Astrocyte of the hippocampus (primary cell): ENCODE results near the gene GALNT10.
A peak's percentile ranks its signal among the peaks of the same experiment; 100 is the strongest.

Source experiments
- DNase-seq: peaks from one replicate; pipeline ENCODE4 v3.0.0; 2011; ENCODE audit warnings: low read depth, low spot score

GALNT10 gene

GRCh38 chr5:154236536-154237375 is 46.2 kb downstream of the GALNT10 start:
- no peak for DNase-seq

DNA sequence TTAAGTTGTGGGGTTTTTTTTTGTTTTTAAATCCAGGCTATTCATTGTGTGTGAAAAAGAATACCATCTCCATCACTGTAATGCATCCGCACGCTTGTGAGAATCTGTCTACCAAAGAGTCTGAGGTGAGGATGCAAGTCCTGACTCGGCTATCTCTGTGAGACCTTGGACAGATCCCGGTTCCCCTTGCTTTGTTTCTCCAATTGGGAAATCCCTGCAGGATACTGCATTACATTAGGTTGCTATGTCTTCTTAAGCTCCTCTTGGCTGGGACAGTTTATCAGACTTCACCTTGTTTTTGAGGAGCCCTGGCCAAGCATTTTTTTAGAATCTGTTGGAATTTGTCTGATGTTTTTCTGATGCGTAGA is 46.8 kb downstream of the GALNT10 start:
- DNase-seq, result no peak

- DNase-seq, result no peak
These were observed 47.4 kb downstream of the GALNT10 start for GRCh38 chr5:154237946-154238345.

DNA sequence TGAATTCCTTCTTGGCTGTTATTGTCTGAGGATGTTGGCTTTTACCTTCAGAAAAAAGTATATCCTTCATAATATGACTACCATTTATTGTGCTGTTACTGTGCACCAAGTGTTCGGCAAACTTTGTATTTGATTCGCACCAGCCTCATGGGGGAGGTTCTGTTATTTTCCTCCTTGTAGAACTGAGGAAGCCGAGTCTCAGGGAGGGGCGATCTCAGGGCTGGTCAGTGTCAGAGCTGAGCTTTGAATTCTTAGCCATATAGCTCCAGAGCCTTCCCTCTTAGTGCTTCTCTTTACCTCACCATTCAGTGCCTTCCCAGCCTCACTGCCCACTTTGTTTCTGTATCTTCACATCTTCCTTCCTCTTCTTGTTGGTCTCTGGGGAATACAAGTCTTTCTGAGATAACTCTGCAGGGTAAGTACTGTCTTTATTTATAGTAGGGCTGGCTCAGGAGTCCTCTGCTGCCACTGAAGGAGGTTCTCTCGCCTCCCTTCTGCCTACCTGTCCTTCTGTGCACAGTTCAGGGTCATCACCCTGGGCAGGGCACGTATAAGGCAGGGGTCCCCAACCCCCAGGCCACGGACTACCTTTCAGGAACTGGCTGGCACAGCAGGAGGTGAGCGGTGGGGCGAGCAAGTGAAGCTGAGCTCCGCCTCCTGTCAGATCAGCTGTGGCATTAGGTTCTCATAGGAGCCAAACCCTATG is 48.4 kb downstream of the GALNT10 start:
- DNase-seq, result no peak

DNA sequence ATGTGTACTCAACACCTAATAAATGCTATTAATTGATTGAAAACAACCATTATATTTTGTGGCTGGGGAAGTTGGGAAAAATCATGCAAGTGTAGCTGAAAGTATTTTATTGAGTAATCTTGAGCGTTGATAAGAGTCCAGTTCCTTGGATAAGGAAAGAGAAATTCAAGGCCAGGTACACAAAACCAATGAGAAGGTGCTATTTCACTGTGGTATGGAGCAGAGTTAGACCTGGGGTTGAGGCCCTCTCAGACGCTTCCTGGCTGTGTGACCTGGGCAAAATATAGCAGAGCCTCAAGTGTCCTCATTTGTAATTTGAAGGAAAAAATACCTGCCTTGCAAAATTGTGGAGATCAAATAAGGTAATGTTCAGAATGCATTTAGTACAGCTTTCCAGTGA is 50.1 kb downstream of the GALNT10 start:
- DNase-seq, result no peak

- DNase-seq, result peak; percentile 54
These were observed 50.5 kb downstream of the GALNT10 start for GRCh38 chr5:154241021-154241420.

- no peak for DNase-seq
These were observed 51.9 kb downstream of the GALNT10 start for GRCh38 chr5:154242442-154242841.

- no peak for DNase-seq
These were observed 52.4 kb downstream of the GALNT10 start for GRCh38 chr5:154242964-154243376.

DNA sequence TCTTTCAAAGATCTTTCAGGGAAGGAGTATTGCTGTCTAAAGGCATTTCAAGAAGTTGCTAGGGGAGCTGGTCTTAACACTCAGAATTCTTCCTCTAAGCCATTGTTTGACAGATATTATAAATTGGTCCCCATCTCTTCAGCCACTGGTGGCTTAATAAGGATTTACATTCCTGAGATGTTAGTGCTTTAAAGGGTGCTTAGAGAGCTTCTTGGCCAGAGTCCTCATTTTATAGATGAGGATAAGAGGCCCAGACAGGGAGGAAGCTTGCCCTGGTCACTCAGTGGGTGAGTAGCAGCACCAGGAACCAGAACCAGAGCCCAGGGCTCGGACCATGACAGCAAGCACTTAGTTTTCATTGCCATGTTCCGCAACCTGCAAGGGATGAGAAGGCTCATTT is 53.2 kb downstream of the GALNT10 start:
- peak; percentile 63 for DNase-seq

DNA sequence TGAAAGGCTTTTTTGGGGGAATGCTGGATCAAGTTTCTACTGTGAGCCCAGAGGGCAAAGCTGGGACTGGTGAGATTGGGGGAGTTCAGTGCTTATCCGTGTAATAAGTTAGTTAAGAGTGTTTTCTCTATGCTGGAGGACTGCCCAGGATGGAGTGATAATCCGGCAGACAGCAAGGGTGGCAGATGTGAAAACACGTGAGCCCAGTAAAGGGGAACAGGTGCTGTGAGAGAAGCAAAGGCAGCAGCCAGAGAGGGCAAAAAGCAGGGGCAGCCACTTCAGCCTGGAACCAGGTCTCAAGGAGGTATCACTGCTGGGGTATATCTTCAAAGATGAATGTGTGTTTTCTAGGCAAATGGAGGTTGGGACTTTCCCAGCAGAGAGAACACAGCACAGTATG is 53.9 kb downstream of the GALNT10 start:
- no peak for DNase-seq

- DNase-seq, result no peak
These were observed 58.2 kb downstream of the GALNT10 start for GRCh38 chr5:154248691-154249090.

DNA sequence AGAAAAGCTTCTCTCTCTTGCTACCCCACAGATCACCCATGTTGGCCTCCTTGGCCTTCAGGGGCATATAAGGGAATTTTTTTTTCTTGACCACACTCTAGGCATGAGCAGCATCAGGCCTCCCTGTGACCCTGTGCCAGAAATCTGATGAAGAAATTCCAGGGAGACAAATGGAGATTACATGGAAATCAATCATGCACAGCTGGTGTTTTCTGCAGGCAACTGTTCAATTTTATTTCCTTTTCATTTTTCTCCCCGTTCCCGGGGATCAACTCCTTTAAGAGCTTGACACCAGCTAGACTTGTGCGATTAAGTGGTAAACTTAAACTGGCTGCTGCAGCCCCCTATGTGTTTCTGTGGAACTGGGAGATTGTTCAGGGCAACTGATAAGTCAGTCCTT is 59.3 kb downstream of the GALNT10 start:
- no peak for DNase-seq

GRCh38 chr5:154251529-154251928 is 61.0 kb downstream of the GALNT10 start:
- peak; percentile 46 for DNase-seq

DNA sequence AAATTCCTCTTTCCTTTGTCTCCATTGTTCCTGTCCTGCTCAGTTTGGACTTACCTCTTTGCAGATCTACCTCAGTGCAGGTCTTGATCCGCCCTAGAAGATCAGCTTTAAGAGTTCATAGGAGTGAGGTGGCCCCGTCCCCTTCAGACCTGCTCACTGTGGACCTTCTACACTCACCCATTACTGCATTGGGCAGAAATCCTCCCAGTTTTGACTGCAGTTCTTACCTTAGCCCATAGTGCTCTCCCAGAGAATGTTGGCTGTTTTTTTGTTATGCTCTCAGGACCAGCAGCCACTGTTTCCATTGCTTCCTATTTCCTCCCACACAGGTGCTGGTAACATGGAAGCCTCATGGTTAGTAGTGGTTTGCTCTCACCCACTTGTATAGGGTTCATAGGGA is 63.3 kb downstream of the GALNT10 start:
- no peak for DNase-seq

GRCh38 chr5:154254896-154255295 is 64.4 kb downstream of the GALNT10 start:
- DNase-seq, result no peak

- DNase-seq, result no peak
These were observed 66.5 kb downstream of the GALNT10 start for GRCh38 chr5:154257046-154257445.

GRCh38 chr5:154258531-154259217 is 68.1 kb downstream of the GALNT10 start:
- DNase-seq, result no peak

DNA sequence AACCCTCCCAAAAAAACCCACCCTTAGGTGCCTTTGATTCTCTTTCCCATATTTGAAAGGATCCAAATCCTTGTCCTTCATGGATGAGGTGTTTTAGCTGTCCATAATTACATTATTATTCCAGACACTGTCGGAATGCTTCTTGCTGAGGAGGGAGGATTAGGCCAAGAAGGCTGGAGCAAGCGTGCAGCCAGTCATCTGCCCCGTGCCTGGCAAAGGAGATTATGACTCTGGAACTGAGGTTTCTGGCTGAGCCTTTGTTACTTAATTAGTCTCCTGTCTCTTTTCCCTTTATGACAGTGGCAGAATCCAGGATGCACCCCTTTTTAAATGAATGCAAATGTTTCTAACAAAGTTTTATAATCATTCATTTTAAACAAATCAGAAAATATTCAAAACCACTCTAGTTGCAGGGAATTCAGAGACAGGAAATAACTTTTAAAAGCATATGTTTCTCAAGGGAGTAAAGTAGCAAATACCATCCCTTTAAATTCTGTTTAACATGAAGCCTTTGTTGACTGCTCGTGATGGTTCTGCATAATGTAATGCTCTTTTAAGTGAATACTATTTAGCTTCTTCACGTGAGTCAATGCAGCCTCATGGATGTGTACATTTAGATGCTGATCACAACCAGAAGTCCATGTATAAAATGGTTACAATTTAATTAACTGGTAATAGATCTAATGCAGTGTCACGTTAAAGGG is 69.8 kb downstream of the GALNT10 start:
- DNase-seq, result peak; percentile 53

GRCh38 chr5:154262342-154262741 is 71.8 kb downstream of the GALNT10 start:
- no peak for DNase-seq

GRCh38 chr5:154264549-154265196 is 74.1 kb downstream of the GALNT10 start:
- DNase-seq, result no peak

GRCh38 chr5:154265197-154265773 is 74.8 kb downstream of the GALNT10 start:
- no peak for DNase-seq
